Activated CD8-positive, alpha-beta memory T cell treated with anti-CD3 and anti-CD28 coated beads, Interleukin-2, amount 50 U/mL, for 1 hour (primary cell): Measurements from ENCODE around the gene TCN2.
A peak's percentile ranks its signal among the peaks of the same experiment; 100 is the strongest.
"Not testable (repeated sequence)": the region's sequence is repeated elsewhere in the genome, so short reads cannot be mapped to it uniquely, and the experiment has no call there.

Source experiments
- DNase-seq: peaks from one replicate; pipeline ENCODE4 v3.0.0-alpha.2; 2020; ENCODE audit errors: extremely low read depth

TCN2 gene

GRCh38 chr22:30609260-30610185 is 2.5 kb downstream of the TCN2 start:
- no peak for DNase-seq

GRCh38 chr22:30610299-30610698 is 3.3 kb downstream of the TCN2 start:
- no peak for DNase-seq

- DNase-seq: no peak
Measured at GRCh38 chr22:30611197-30611596, 4.2 kb downstream of the TCN2 start.

- DNase-seq: no peak
Measured at GRCh38 chr22:30612789-30613188, 5.8 kb downstream of the TCN2 start.

- DNase-seq: no peak
Measured at GRCh38 chr22:30614268-30614667, 7.3 kb downstream of the TCN2 start.

GRCh38 chr22:30614879-30615278 is 7.9 kb downstream of the TCN2 start:
- DNase-seq: no peak

- DNase-seq: no peak
Measured at GRCh38 chr22:30615543-30615954, 8.6 kb downstream of the TCN2 start.

- DNase-seq: no peak
Measured at GRCh38 chr22:30617819-30618218, 10.8 kb downstream of the TCN2 start.

- DNase-seq: not testable (repeated sequence)
Measured at GRCh38 chr22:30619909-30620308, 12.9 kb downstream of the TCN2 start.

GRCh38 chr22:30626413-30626812 is 19.4 kb downstream of the TCN2 start:
- DNase-seq: no peak

- no peak for DNase-seq
Measured at GRCh38 chr22:30627471-30627870, 20.5 kb downstream of the TCN2 start.

GRCh38 chr22:30628491-30628890 is 21.5 kb downstream of the TCN2 start:
- DNase-seq: no peak

GRCh38 chr22:30631469-30631868 is 24.5 kb downstream of the TCN2 start:
- not testable (repeated sequence) for DNase-seq

- DNase-seq: peak; percentile 76
Measured at GRCh38 chr22:30634471-30635233, 27.7 kb downstream of the TCN2 start.

- DNase-seq: peak; percentile 85
Measured at GRCh38 chr22:30635273-30636225, 28.6 kb downstream of the TCN2 start, which contains the start of gene SLC35E4. TSS of gene SLC35E4 (plus strand) at chr22:30635781. CDS start at chr22:30636451, 670 bp downstream.

- no peak for DNase-seq
Measured at GRCh38 chr22:30636226-30637077, 29.5 kb downstream of the TCN2 start.

GRCh38 chr22:30637701-30638114 is 30.7 kb downstream of the TCN2 start:
- DNase-seq: no peak

GRCh38 chr22:30640361-30640760 is 33.4 kb downstream of the TCN2 start:
- no peak for DNase-seq

- no peak for DNase-seq
Measured at GRCh38 chr22:30640839-30641430, 34.0 kb downstream of the TCN2 start.
